Endodermal cell (in vitro differentiated cells): ENCODE data around the gene CORO1C. TPM values are rescaled to one million over a fixed set of nuclear protein-coding genes. Genes with fewer than 3 reads are reported as not detected.
A peak's percentile ranks its signal among the peaks of the same experiment; 100 is the strongest.

Experiments used
- DNase-seq: peaks from one replicate; pipeline ENCODE4 v3.0.0-alpha.2; 2017
- H3K27ac ChIP-seq: 2 replicates; pipeline ENCODE4 v1.5.1; 2013; ENCODE audit warnings: mild to moderate bottlenecking, low read depth, low read length, moderate library complexity
- H3K27me3 ChIP-seq: 2 replicates; pipeline ENCODE4 v1.6.1; 2013; ENCODE audit warnings: mild to moderate bottlenecking, low read length, moderate library complexity; ENCODE audit not compliant: insufficient read depth, control insufficient read depth, poor library complexity, severe bottlenecking
- H3K36me3 ChIP-seq: 2 replicates; pipeline ENCODE4 v1.7.0; 2013; ENCODE audit warnings: mild to moderate bottlenecking, low read length, moderate library complexity; ENCODE audit not compliant: control insufficient read depth, insufficient read depth
- H3K4me1 ChIP-seq: one replicate; pipeline ENCODE4 v1.7.0; 2013; ENCODE audit warnings: low read length; ENCODE audit not compliant: control insufficient read depth, insufficient read depth
- H3K4me3 ChIP-seq: 2 replicates; pipeline ENCODE4 v1.5.1; 2013; ENCODE audit warnings: mild to moderate bottlenecking, low read length, moderate library complexity
- H3K9ac ChIP-seq: 2 replicates; pipeline ENCODE4 v1.6.1; 2013; ENCODE audit warnings: mild to moderate bottlenecking, low read length, moderate library complexity; ENCODE audit not compliant: poor library complexity, severe bottlenecking; ENCODE audit errors: extremely low read depth
- H3K9me3 ChIP-seq: 2 replicates; pipeline ENCODE4 v1.6.1; 2013; ENCODE audit warnings: mild to moderate bottlenecking, low read length, moderate library complexity; ENCODE audit not compliant: control insufficient read depth
- H3K27ac Mint-ChIP-seq: 2 replicates; pipeline ENCODE4 v1.8.0; 2020; ENCODE audit warnings: mixed read lengths
- H3K27me3 Mint-ChIP-seq: 2 replicates; pipeline ENCODE4 v1.8.0; 2021; ENCODE audit warnings: mild to moderate bottlenecking, mixed read lengths; ENCODE audit not compliant: insufficient read depth
- H3K36me3 Mint-ChIP-seq: 2 replicates; pipeline ENCODE4 v1.8.0; 2020; ENCODE audit warnings: low read depth, mixed read lengths
- H3K4me1 Mint-ChIP-seq: 2 replicates; pipeline ENCODE4 v1.8.0; 2020; ENCODE audit warnings: mixed read lengths
- H3K4me3 Mint-ChIP-seq: 2 replicates; pipeline ENCODE4 v1.8.0; 2020; ENCODE audit warnings: mild to moderate bottlenecking, moderate library complexity, mixed read lengths
- H3K9me3 Mint-ChIP-seq: 2 replicates; pipeline ENCODE4 v1.8.0; 2020; ENCODE audit warnings: mild to moderate bottlenecking, mixed read lengths
- CTCF ChIP-seq: fragments of 200-600 bp; sonication (generic); conservative IDR thresholded peaks from 2 replicates; pipeline ENCODE4 v1.5.0; 2021; ENCODE audit warnings: antibody characterized with exemption, mild to moderate bottlenecking
- WGBS, 2 experiments: methylation state at CpG; one replicate each; pipeline versions ENCODE4 v1.1.5 to v1.1.7; 2013; ENCODE audit warnings: missing lambda C conversion rate in 2 of 2, mixed read lengths in 1 of 2; ENCODE audit not compliant: insufficient coverage in 1 of 2, insufficient read length in 1 of 2; 5-methylcytosine and 5-hydroxymethylcytosine counted together
- total RNA-seq, 2 donors: library from RNA; stranded (reverse); fragmentation: NEBNext Ultra II Directional in 1 of 2; extraction: Animal tissue kit (Norgen Biotek cat#: 25700) in 1 of 2; gene quantifications; 2 replicates in 1 of 2; 3 replicates in 1 of 2; pipeline ENCODE4 v1.2.1, GENCODE V29; 2021

CORO1C gene
- total RNA-seq, 2 donors from 2014 or later = 122 to 125 TPM

GRCh38 chr12:108717243-108717642 lies 14.1 kb downstream of the CORO1C start:
- WGBS, 2 experiments = 89 to 90% methylated on average over 5 of the region's 5 CpGs
- no peak overlapping the region for H3K27ac ChIP-seq
- no peak overlapping the region for H3K4me3 ChIP-seq
- Mint-ChIP-seq H3K27ac (no peak overlapping the region), H3K4me1 (peaks cover 17% of the 10 kb centered on the region), H3K9me3 (no peaks in the 10 kb centered on the region), H3K36me3 (peaks cover 14% of the 10 kb centered on the region), H3K27me3 (no peaks in the 10 kb centered on the region), H3K4me3 (no peak overlapping the region)
- no peak overlapping the region for H3K9ac ChIP-seq
- no peak for DNase-seq
- H3K4me1 ChIP-seq = no peaks in the 10 kb centered on the region
- H3K36me3 ChIP-seq = peaks cover 13% of the 10 kb centered on the region
- H3K27me3 ChIP-seq = no peaks in the 10 kb centered on the region
- TF ChIP-seq CTCF = no peak
- no peaks in the 10 kb centered on the region for H3K9me3 ChIP-seq

- Mint-ChIP-seq H3K36me3 (peaks cover 14% of the 10 kb centered on the region), H3K27me3 (no peaks in the 10 kb centered on the region), H3K27ac (peak overlapping the region; percentile 50), H3K4me3 (no peak overlapping the region), H3K4me1 (peaks cover 18% of the 10 kb centered on the region), H3K9me3 (no peaks in the 10 kb centered on the region)
- WGBS, 2 experiments = 96% methylated on average over 4 to 5 of the region's 5 CpGs
- Histone ChIP-seq H3K27ac (no peak overlapping the region), H3K9me3 (no peaks in the 10 kb centered on the region), H3K36me3 (peaks cover 18% of the 10 kb centered on the region), H3K9ac (no peak overlapping the region), H3K4me1 (no peaks in the 10 kb centered on the region), H3K27me3 (no peaks in the 10 kb centered on the region), H3K4me3 (no peak overlapping the region)
- no peak for TF ChIP-seq CTCF
- no peak for DNase-seq
Observed at GRCh38 chr12:108714866-108715265, 16.5 kb downstream of the CORO1C start.

GRCh38 chr12:108713471-108713870 lies 17.8 kb downstream of the CORO1C start:
- Histone ChIP-seq H3K27ac (no peak overlapping the region), H3K4me3 (no peak overlapping the region), H3K4me1 (no peaks in the 10 kb centered on the region), H3K36me3 (peaks cover 18% of the 10 kb centered on the region), H3K27me3 (no peaks in the 10 kb centered on the region), H3K9me3 (no peaks in the 10 kb centered on the region), H3K9ac (no peak overlapping the region)
- Mint-ChIP-seq H3K36me3 (peaks cover 14% of the 10 kb centered on the region), H3K4me3 (no peak overlapping the region), H3K27ac (no peak overlapping the region), H3K9me3 (no peaks in the 10 kb centered on the region), H3K27me3 (no peaks in the 10 kb centered on the region), H3K4me1 (peaks cover 15% of the 10 kb centered on the region)
- 89 to 94% methylated on average over 6 of the region's 6 CpGs for WGBS, 2 experiments
- TF ChIP-seq CTCF = no peak
- DNase-seq = no peak
